ENCODE results near the gene PRDM16. TPM values are rescaled to one million over a fixed set of nuclear protein-coding genes. Genes with fewer than 3 reads are reported as not detected.

Gene PRDM16
- total and polyA plus RNA-seq, 2 donors (not counting 1 experiment from before 2014, with no cell fraction given): 0.03 to 0.12 TPM

DNA sequence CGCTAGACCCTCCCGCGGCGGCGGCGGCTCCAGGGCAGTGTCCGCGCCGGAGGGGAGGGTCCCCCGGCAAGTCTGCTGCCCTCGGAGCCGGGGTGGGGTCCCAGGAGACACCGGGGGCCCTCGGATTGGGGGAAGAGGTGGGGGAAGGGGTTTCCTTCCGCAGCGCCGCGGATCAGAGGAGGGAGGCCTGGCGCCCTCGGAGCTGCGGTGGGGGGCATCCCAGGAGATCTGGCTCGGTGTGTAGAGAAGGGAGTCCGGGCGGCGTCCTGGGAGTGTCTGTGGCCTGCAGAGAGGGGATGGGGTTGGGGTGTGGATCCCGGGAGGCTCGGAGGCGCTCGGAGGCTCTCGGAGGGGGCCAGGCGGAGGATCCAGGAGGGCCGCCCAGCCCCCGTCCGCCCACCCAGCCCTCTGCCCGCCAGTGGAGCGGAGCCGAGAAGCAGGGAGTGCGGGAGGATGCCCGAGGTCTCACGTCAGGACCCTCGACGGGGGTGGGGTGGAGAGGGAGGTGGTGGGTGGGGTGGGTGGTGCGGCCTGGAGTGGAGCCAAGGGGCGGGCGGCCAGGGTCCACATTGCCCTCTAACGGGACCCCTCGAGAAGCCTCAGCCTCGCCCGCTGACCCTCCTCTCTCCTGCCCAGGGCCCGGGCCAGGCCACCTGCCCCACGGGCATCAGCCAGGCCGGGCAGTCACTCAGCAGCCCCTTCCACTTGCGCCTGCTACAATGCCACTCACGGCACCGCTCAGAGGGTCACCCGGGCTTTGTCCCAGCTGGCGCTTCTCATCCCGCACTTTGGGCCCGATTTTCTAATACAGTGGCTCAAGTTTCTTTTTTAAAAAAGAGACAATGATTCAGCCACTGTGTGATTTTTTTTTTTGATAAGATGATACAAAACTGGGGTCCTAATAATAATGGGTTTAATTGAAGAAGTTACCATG is 325.3 kb downstream of the PRDM16 start:
- peaks cover 0 to 21% (median 7%) of the 10 kb centered on the region in 4 experiments for H3K27me3 ChIP-seq (replicated peaks in 1 of 4; ENCODE audit: control extremely low read depth in 1 of 4, control insufficient read depth in 3 of 4, insufficient read depth in 4 of 4, low read length in 3 of 4)

GRCh38 chr1:3396411-3396810 is 327.4 kb downstream of the PRDM16 start:
- DNase-seq (no peak), ATAC-seq (ENCODE audit: low read depth) (no peak)
- Histone ChIP-seq H3K4me3 (ENCODE audit: control extremely low read depth in 1 of 5, extremely low read depth in 1 of 5, insufficient read depth in 1 of 5, low read depth in 2 of 5, low read length in 4 of 5) (no peak overlapping the region), H3K9ac (ENCODE audit: low read length) (no peak overlapping the region), H3K4me2 (replicated peaks; ENCODE audit: low read depth, low read length, poor library complexity, severe bottlenecking) (no peak overlapping the region), H3K4me1 (ENCODE audit: control insufficient read depth in 2 of 2, insufficient read depth in 2 of 2, low read length in 2 of 2) (no peaks in the 10 kb centered on the region), H3K36me3 (replicated peaks in 1 of 2; ENCODE audit: control extremely low read depth in 1 of 2, control insufficient read depth in 1 of 2, extremely low read depth in 1 of 2, insufficient read depth in 2 of 2, low read length in 1 of 2) (no peaks in the 10 kb centered on the region), H3K79me2 (ENCODE audit: control insufficient read depth, insufficient read depth, low read length) (no peaks in the 10 kb centered on the region), H3K27me3 (replicated peaks in 1 of 4; ENCODE audit: control extremely low read depth in 1 of 4, control insufficient read depth in 3 of 4, insufficient read depth in 4 of 4, low read length in 3 of 4) (peaks cover 0 to 21% (median 7%) of the 10 kb centered on the region in 4 experiments), H2AFZ (ENCODE audit: insufficient read depth, low read depth, low read length, poor library complexity, severe bottlenecking) (no peak overlapping the region), H4K20me1 (ENCODE audit: control insufficient read depth, insufficient read depth, low read length, poor library complexity, severe bottlenecking) (no peaks in the 10 kb centered on the region), H3K27ac (ENCODE audit: low read length in 2 of 2) (no peak overlapping the region), H3K9me3 (ENCODE audit: control extremely low read depth in 1 of 3, control insufficient read depth in 2 of 3, insufficient read depth in 1 of 3, low read length in 2 of 3) (no peaks in the 10 kb centered on the region)
- 96% methylated on average over 11 of the region's 11 CpGs for WGBS (ENCODE audit: insufficient coverage)
- no peak overlapping the region for H3K4me3 Mint-ChIP-seq
- H3K4me1 Mint-ChIP-seq: no peaks in the 10 kb centered on the region
- ChIA-PET CTCF (no interaction called here), POLR2A (no interaction called here)
- TF ChIP-seq, protein P1, sequence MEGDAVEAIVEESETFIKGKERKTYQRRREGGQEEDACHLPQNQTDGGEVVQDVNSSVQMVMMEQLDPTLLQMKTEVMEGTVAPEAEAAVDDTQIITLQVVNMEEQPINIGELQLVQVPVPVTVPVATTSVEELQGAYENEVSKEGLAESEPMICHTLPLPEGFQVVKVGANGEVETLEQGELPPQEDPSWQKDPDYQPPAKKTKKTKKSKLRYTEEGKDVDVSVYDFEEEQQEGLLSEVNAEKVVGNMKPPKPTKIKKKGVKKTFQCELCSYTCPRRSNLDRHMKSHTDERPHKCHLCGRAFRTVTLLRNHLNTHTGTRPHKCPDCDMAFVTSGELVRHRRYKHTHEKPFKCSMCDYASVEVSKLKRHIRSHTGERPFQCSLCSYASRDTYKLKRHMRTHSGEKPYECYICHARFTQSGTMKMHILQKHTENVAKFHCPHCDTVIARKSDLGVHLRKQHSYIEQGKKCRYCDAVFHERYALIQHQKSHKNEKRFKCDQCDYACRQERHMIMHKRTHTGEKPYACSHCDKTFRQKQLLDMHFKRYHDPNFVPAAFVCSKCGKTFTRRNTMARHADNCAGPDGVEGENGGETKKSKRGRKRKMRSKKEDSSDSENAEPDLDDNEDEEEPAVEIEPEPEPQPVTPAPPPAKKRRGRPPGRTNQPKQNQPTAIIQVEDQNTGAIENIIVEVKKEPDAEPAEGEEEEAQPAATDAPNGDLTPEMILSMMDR (IDR thresholded peaks at IDR 0.05): no peak
- TF ChIP-seq EZH2 (IDR thresholded peaks at IDR 0.05; ENCODE audit: borderline replicate concordance, insufficient read depth, low read depth, low read length, poor library complexity, severe bottlenecking): no peak
- no peak overlapping the region for H3K27ac Mint-ChIP-seq
- no peaks in the 10 kb centered on the region for H3K9me3 Mint-ChIP-seq (ENCODE audit: insufficient read depth)
- H3K27me3 Mint-ChIP-seq: peaks cover 32% of the 10 kb centered on the region
- intact Hi-C loops (cut with micrococcal nuclease): no loop called here

More for the DNA sequence above, 325.3 kb downstream of the PRDM16 start:
- Histone ChIP-seq H3K79me2 (ENCODE audit: control insufficient read depth, insufficient read depth, low read length) (no peaks in the 10 kb centered on the region), H4K20me1 (ENCODE audit: control insufficient read depth, insufficient read depth, low read length, poor library complexity, severe bottlenecking) (no peaks in the 10 kb centered on the region), H3K4me2 (replicated peaks; ENCODE audit: low read depth, low read length, poor library complexity, severe bottlenecking) (no peak overlapping the region), H3K4me3 (ENCODE audit: control extremely low read depth in 1 of 5, extremely low read depth in 1 of 5, insufficient read depth in 1 of 5, low read depth in 2 of 5, low read length in 4 of 5) (no peak overlapping the region), H3K9me3 (ENCODE audit: control extremely low read depth in 1 of 3, control insufficient read depth in 2 of 3, insufficient read depth in 1 of 3, low read length in 2 of 3) (no peaks in the 10 kb centered on the region), H3K27ac (ENCODE audit: low read length in 2 of 2) (no peak overlapping the region), H3K36me3 (replicated peaks in 1 of 2; ENCODE audit: control extremely low read depth in 1 of 2, control insufficient read depth in 1 of 2, extremely low read depth in 1 of 2, insufficient read depth in 2 of 2, low read length in 1 of 2) (no peaks in the 10 kb centered on the region), H3K4me1 (ENCODE audit: control insufficient read depth in 2 of 2, insufficient read depth in 2 of 2, low read length in 2 of 2) (no peaks in the 10 kb centered on the region), H3K9ac (ENCODE audit: low read length) (no peak overlapping the region), H2AFZ (ENCODE audit: insufficient read depth, low read depth, low read length, poor library complexity, severe bottlenecking) (no peak overlapping the region)
- peaks cover 38% of the 10 kb centered on the region for H3K27me3 Mint-ChIP-seq
- ChIA-PET POLR2A (no interaction called here), CTCF (no interaction called here)
- no peaks in the 10 kb centered on the region for H3K9me3 Mint-ChIP-seq (ENCODE audit: insufficient read depth)
- no peak overlapping the region for H3K4me3 Mint-ChIP-seq
- ATAC-seq (ENCODE audit: low read depth): no peak
- 38% methylated on average over 48 of the region's 59 CpGs for WGBS (ENCODE audit: insufficient coverage)
- H3K27ac Mint-ChIP-seq: no peak overlapping the region
- H3K4me1 Mint-ChIP-seq: no peaks in the 10 kb centered on the region
- TF ChIP-seq, protein P1 (IDR thresholded peaks at IDR 0.05): no peak
- TF ChIP-seq EZH2 (IDR thresholded peaks at IDR 0.05; ENCODE audit: borderline replicate concordance, insufficient read depth, low read depth, low read length, poor library complexity, severe bottlenecking): no peak
- no peak for DNase-seq
- intact Hi-C loops (cut with micrococcal nuclease): no loop called here
